GM19193 (cell line): Measurements from ENCODE around the gene ZBTB2.

ENCODE experiments used
- POLR2A ChIP-seq: IDR thresholded peaks from 4 replicates; pipeline ENCODE4 v1.6.1; 2011; ENCODE audit not compliant: insufficient read depth, insufficient read length; ENCODE audit errors: extremely low read depth

Gene ZBTB2

GRCh38 chr6:151387175-151387970 lies 4.0 kb downstream of the ZBTB2 start:
- no peak for TF ChIP-seq POLR2A

- TF ChIP-seq POLR2A, result no peak
Observed at GRCh38 chr6:151385177-151385576, 6.2 kb downstream of the ZBTB2 start.

GRCh38 chr6:151384151-151384550 lies 7.2 kb downstream of the ZBTB2 start:
- no peak for TF ChIP-seq POLR2A

GRCh38 chr6:151381722-151382121 lies 9.6 kb downstream of the ZBTB2 start:
- no peak for TF ChIP-seq POLR2A

GRCh38 chr6:151380848-151381205 lies 10.5 kb downstream of the ZBTB2 start:
- TF ChIP-seq POLR2A, result no peak

- TF ChIP-seq POLR2A, result peak; percentile 27
Observed at GRCh38 chr6:151379933-151380847, 11.2 kb downstream of the ZBTB2 start.

GRCh38 chr6:151377095-151377494 lies 14.3 kb downstream of the ZBTB2 start:
- TF ChIP-seq POLR2A, result no peak

GRCh38 chr6:151376440-151376839 lies 14.9 kb downstream of the ZBTB2 start:
- no peak for TF ChIP-seq POLR2A

GRCh38 chr6:151375833-151376232 lies 15.5 kb downstream of the ZBTB2 start:
- TF ChIP-seq POLR2A, result no peak

GRCh38 chr6:151374036-151374683 lies 17.2 kb downstream of the ZBTB2 start:
- no peak for TF ChIP-seq POLR2A

GRCh38 chr6:151372164-151372563 lies 19.2 kb downstream of the ZBTB2 start:
- no peak for TF ChIP-seq POLR2A

- TF ChIP-seq POLR2A, result no peak
Observed at GRCh38 chr6:151370509-151371078, 20.8 kb downstream of the ZBTB2 start.

GRCh38 chr6:151365233-151365632 lies 26.1 kb downstream of the ZBTB2 start:
- TF ChIP-seq POLR2A, result no peak

- no peak for TF ChIP-seq POLR2A
Observed at GRCh38 chr6:151359486-151359885, 31.9 kb downstream of the ZBTB2 start.

GRCh38 chr6:151358475-151358874 lies 32.9 kb downstream of the ZBTB2 start:
- TF ChIP-seq POLR2A, result no peak
